HepG2 (cell line): Measurements from ENCODE around the gene RBBP8NL. TPM values are rescaled to one million over a fixed set of nuclear protein-coding genes. Genes with fewer than 3 reads are reported as not detected.

Experiments used
- CBX5 ChIP-seq: sonication (generic); formaldehyde crosslinking; IDR thresholded peaks from 2 replicates; pipeline ENCODE4 v1.4.0; 2020; ENCODE audit warnings: missing genetic modification reagents, borderline replicate concordance
- ERF ChIP-seq: IDR thresholded peaks from 2 replicates; pipeline ENCODE4 v1.6.1; 2018; ENCODE audit warnings: missing biosample characterization, missing genetic modification reagents
- SMARCC2 ChIP-seq: fragments of 450-650 bp; IDR thresholded peaks from 2 replicates; pipeline ENCODE4 v1.6.1; 2017; ENCODE audit warnings: antibody characterized with exemption, mild to moderate bottlenecking
- SP2 ChIP-seq: sonication (generic); formaldehyde crosslinking; IDR thresholded peaks from 2 replicates; pipeline ENCODE4 v1.5.1; 2020; ENCODE audit warnings: mild to moderate bottlenecking, missing genetic modification reagents
- TEAD3 ChIP-seq: optimal IDR thresholded peaks from 2 replicates; pipeline ENCODE3; 2016; ENCODE audit warnings: borderline replicate concordance
- ZFP62 ChIP-seq: sonication (generic); formaldehyde crosslinking; IDR thresholded peaks from 2 replicates; pipeline ENCODE4 v1.4.0; 2020; ENCODE audit warnings: missing genetic modification reagents
- ZNF235 ChIP-seq: sonication (generic); formaldehyde crosslinking; IDR thresholded peaks from 2 replicates; pipeline ENCODE4 v1.8.1; 2023; ENCODE audit warnings: mild to moderate bottlenecking, missing genetic modification reagents, borderline replicate concordance
- ZNF317 ChIP-seq: sonication (generic); formaldehyde crosslinking; IDR thresholded peaks from 2 replicates; pipeline ENCODE4 v1.5.0; 2020; ENCODE audit warnings: mild to moderate bottlenecking, missing genetic modification reagents
- ZNF572 ChIP-seq: sonication (generic); formaldehyde crosslinking; IDR thresholded peaks from 2 replicates; pipeline ENCODE4 v1.5.1; 2020; ENCODE audit warnings: mild to moderate bottlenecking, missing genetic modification reagents
- polyA plus RNA-seq, 8 experiments: library from polyadenylated mRNA; depleted of rRNA in 3 of 8; stranded (reverse) in 7 of 8; unstranded in 1 of 8; fragments of >200 nt; fragmentation: Illumina TruSeq in 4 of 8; extraction: Trizol in 4 of 8; gene quantifications; 2 replicates each; pipeline versions ENCODE4 v1.2.1 to v1.2.3, GENCODE V29; 2011 to 2016; ENCODE audit warnings: low read depth in 4 of 8, missing spikeins in 1 of 8, mixed read lengths in 1 of 8; ENCODE audit not compliant: insufficient read depth in 1 of 8
- total RNA-seq, 5 experiments: library from RNA; depleted of rRNA; stranded (reverse); fragments of >200 nt; fragmentation: Illumina TruSeq; extraction: Trizol; gene quantifications; 2 replicates each; pipeline ENCODE4 v1.2.3, GENCODE V29; 2016; ENCODE audit warnings: low read depth in 1 of 5
- TF ChIP-seq, protein P1 (sequence below), 2 experiments: sonication (generic) in 1 of 2; formaldehyde crosslinking in 1 of 2; IDR thresholded peaks; 2 replicates each; pipeline versions ENCODE4 v1.6.1 to v1.9.0; 2014 to 2022; ENCODE audit warnings: antibody characterized with exemption in 1 of 2, borderline replicate concordance in 1 of 2, inconsistent platforms in 1 of 2, low read depth in 1 of 2, missing genetic modification reagents in 1 of 2
- TF ChIP-seq, protein P2 (sequence below), 2 experiments: sonication (generic) in 1 of 2; formaldehyde crosslinking in 1 of 2; IDR thresholded peaks; 2 replicates each; pipeline versions ENCODE4 v1.4.0 to v1.6.1; 2018 to 2020; ENCODE audit warnings: missing genetic modification reagents in 2 of 2, borderline replicate concordance in 1 of 2, low read depth in 1 of 2, mild to moderate bottlenecking in 1 of 2, missing biosample characterization in 1 of 2
- TF ChIP-seq, protein P3 (sequence below): sonication (generic); formaldehyde crosslinking; IDR thresholded peaks from 2 replicates; pipeline ENCODE4 v1.8.1; 2022; ENCODE audit warnings: mild to moderate bottlenecking, missing genetic modification reagents
- TF ChIP-seq, protein P4 (sequence below): IDR thresholded peaks from 2 replicates; pipeline ENCODE4 v1.6.1; 2016; ENCODE audit warnings: mild to moderate bottlenecking

The RBBP8NL gene
- total and polyA plus RNA-seq, 2 of the 13 experiments (the other 11 are each of a cell fraction or from before 2014, with no cell fraction given) = 0.69 to 0.86 TPM

DNA sequence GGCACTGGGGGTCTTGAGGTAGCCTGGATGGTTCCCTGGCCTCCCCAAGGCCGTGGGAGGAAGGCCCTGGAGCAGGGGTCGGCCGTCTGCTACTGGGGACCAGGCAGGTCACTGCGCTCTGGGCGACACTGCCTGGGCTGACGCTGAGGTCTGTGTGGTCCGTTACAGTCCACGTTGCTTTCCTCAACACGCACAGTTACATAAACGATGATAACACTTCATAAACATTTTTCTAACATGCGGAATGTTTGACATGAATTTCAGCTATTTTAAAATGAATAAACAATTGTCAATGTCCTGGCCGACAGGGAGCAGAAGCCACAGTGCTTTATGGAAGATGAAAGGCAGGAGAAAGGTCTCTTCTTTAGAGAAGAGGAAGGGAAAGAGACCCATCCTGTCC, 10.2 kb upstream of the RBBP8NL start (continued):
- TF ChIP-seq, protein P1, sequence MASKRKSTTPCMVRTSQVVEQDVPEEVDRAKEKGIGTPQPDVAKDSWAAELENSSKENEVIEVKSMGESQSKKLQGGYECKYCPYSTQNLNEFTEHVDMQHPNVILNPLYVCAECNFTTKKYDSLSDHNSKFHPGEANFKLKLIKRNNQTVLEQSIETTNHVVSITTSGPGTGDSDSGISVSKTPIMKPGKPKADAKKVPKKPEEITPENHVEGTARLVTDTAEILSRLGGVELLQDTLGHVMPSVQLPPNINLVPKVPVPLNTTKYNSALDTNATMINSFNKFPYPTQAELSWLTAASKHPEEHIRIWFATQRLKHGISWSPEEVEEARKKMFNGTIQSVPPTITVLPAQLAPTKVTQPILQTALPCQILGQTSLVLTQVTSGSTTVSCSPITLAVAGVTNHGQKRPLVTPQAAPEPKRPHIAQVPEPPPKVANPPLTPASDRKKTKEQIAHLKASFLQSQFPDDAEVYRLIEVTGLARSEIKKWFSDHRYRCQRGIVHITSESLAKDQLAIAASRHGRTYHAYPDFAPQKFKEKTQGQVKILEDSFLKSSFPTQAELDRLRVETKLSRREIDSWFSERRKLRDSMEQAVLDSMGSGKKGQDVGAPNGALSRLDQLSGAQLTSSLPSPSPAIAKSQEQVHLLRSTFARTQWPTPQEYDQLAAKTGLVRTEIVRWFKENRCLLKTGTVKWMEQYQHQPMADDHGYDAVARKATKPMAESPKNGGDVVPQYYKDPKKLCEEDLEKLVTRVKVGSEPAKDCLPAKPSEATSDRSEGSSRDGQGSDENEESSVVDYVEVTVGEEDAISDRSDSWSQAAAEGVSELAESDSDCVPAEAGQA (IDR thresholded peaks at IDR 0.05; ENCODE audit: low read depth) = no peak
- TF ChIP-seq, protein P1 (CRISPR knock-in tag; IDR thresholded peaks at IDR 0.05; ENCODE audit: borderline replicate concordance) = no peak
- TF ChIP-seq ERF (CRISPR knock-in tag) = no peak
- no peak for TF ChIP-seq TEAD3 (CRISPR knock-in tag)
- TF ChIP-seq, protein P2, sequence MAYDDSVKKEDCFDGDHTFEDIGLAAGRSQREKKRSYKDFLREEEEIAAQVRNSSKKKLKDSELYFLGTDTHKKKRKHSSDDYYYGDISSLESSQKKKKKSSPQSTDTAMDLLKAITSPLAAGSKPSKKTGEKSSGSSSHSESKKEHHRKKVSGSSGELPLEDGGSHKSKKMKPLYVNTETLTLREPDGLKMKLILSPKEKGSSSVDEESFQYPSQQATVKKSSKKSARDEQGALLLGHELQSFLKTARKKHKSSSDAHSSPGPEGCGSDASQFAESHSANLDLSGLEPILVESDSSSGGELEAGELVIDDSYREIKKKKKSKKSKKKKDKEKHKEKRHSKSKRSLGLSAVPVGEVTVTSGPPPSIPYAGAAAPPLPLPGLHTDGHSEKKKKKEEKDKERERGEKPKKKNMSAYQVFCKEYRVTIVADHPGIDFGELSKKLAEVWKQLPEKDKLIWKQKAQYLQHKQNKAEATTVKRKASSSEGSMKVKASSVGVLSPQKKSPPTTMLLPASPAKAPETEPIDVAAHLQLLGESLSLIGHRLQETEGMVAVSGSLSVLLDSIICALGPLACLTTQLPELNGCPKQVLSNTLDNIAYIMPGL (CRISPR knock-in tag; IDR thresholded peaks at IDR 0.05; ENCODE audit: borderline replicate concordance in 1 of 2, low read depth in 1 of 2) = no peak
- no peak for TF ChIP-seq ZNF235
- TF ChIP-seq, protein P3, sequence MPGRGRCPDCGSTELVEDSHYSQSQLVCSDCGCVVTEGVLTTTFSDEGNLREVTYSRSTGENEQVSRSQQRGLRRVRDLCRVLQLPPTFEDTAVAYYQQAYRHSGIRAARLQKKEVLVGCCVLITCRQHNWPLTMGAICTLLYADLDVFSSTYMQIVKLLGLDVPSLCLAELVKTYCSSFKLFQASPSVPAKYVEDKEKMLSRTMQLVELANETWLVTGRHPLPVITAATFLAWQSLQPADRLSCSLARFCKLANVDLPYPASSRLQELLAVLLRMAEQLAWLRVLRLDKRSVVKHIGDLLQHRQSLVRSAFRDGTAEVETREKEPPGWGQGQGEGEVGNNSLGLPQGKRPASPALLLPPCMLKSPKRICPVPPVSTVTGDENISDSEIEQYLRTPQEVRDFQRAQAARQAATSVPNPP (CRISPR knock-in tag) = no peak
- TF ChIP-seq ZFP62 (CRISPR knock-in tag) = no peak
- TF ChIP-seq ZNF317 (CRISPR knock-in tag) = no peak
- no peak for TF ChIP-seq CBX5 (CRISPR knock-in tag)
- TF ChIP-seq SMARCC2 = no peak
- no peak for TF ChIP-seq ZNF572 (CRISPR knock-in tag)
- no peak for TF ChIP-seq SP2 (CRISPR knock-in tag)
- TF ChIP-seq, protein P4, sequence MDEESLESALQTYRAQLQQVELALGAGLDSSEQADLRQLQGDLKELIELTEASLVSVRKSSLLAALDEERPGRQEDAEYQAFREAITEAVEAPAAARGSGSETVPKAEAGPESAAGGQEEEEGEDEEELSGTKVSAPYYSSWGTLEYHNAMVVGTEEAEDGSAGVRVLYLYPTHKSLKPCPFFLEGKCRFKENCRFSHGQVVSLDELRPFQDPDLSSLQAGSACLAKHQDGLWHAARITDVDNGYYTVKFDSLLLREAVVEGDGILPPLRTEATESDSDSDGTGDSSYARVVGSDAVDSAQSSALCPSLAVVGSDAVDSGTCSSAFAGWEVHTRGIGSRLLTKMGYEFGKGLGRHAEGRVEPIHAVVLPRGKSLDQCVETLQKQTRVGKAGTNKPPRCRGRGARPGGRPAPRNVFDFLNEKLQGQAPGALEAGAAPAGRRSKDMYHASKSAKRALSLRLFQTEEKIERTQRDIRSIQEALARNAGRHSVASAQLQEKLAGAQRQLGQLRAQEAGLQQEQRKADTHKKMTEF (CRISPR knock-in tag) = no peak
